Activated B cell treated with CpG ODN at 0.5 μM for 24 hours (primary cell): ENCODE data around the gene GNB3. TPM values are rescaled to one million over a fixed set of nuclear protein-coding genes. Genes with fewer than 3 reads are reported as not detected.

Experiments used
- ATAC-seq: fragments of 200-7000 bp; cut with Tn5 transposase; one replicate; pipeline ENCODE4 v1.10.0; 2021; ENCODE audit warnings: low read depth, mild to moderate bottlenecking, moderate library complexity
- CTCF ChIA-PET: fragments of 350-600 bp; sonication (Branson Sonifier 250); formaldehyde crosslinking; loops from one replicate; lab custom pipeline; 2021; ENCODE audit warnings: antibody characterized with exemption; lab: Charles Lee
- POLR2A ChIA-PET: fragments of 350-600 bp; sonication (Branson Sonifier 250); formaldehyde crosslinking; loops from one replicate; lab custom pipeline; 2021; ENCODE audit warnings: antibody characterized with exemption; lab: Charles Lee
- DNase-seq: peaks from one replicate; pipeline ENCODE4 v3.0.0; 2022
- H3K27ac Mint-ChIP-seq: one replicate; pipeline ENCODE4 v1.8.0; 2020; ENCODE audit warnings: mixed read lengths
- H3K27me3 Mint-ChIP-seq: one replicate; pipeline ENCODE4 v1.8.0; 2021; ENCODE audit warnings: mixed read lengths
- H3K36me3 Mint-ChIP-seq: one replicate; pipeline ENCODE4 v1.8.0; 2021; ENCODE audit warnings: low read depth, mixed read lengths
- H3K4me1 Mint-ChIP-seq: one replicate; pipeline ENCODE4 v1.8.0; 2021; ENCODE audit warnings: mixed read lengths
- H3K4me3 Mint-ChIP-seq: one replicate; pipeline ENCODE4 v1.8.0; 2020; ENCODE audit warnings: mild to moderate bottlenecking, mixed read lengths
- H3K9me3 Mint-ChIP-seq: one replicate; pipeline ENCODE4 v1.8.0; 2020; ENCODE audit warnings: mixed read lengths
- CTCF ChIP-seq: fragments of 200-600 bp; IDR thresholded peaks from one replicate; pipeline ENCODE4 v1.8.0; 2022; ENCODE audit warnings: antibody characterized with exemption, mild to moderate bottlenecking
- intact Hi-C: fragments of 100-400 bp; cut with micrococcal nuclease; formaldehyde crosslinking; loops from one replicate; pipeline ENCODE4 v1.15.1; 2024
- total RNA-seq: library from RNA; stranded (reverse); gene quantifications from 2 replicates; pipeline ENCODE4 v1.2.3, GENCODE V29; 2022

GNB3 gene
- total RNA-seq, 1 donor from 2014 or later, result 0.60 TPM

GRCh38 chr12:6796576-6796975 lies 44.1 kb upstream of the GNB3 start:
- Mint-ChIP-seq H3K27me3 (peaks cover 34% of the 10 kb centered on the region), H3K27ac (no peak overlapping the region), H3K36me3 (no peaks in the 10 kb centered on the region), H3K4me1 (peaks cover 19% of the 10 kb centered on the region), H3K9me3 (no peaks in the 10 kb centered on the region), H3K4me3 (no peak overlapping the region)
- ATAC-seq (no peak), DNase-seq (no peak)
- ChIA-PET CTCF (no interaction called here), POLR2A (interaction anchor here (0.6 kb wide), 1 partner anchor 12 kb away, joined by 3 read pairs; no protein-coding TSS in a partner anchor)
- TF ChIP-seq CTCF, result no peak
- intact Hi-C loops, result no loop called here

GRCh38 chr12:6799147-6799546 lies 41.6 kb upstream of the GNB3 start:
- Mint-ChIP-seq H3K9me3 (no peaks in the 10 kb centered on the region), H3K36me3 (no peaks in the 10 kb centered on the region), H3K27ac (no peak overlapping the region), H3K27me3 (peaks cover 30% of the 10 kb centered on the region), H3K4me1 (no peaks in the 10 kb centered on the region), H3K4me3 (no peak overlapping the region)
- ChIA-PET CTCF (no interaction called here), POLR2A (no interaction called here)
- no peak for TF ChIP-seq CTCF
- DNase-seq (no peak), ATAC-seq (no peak)
- intact Hi-C loops, result no loop called here

- intact Hi-C loops, result no loop called here
- H3K27me3 Mint-ChIP-seq, result peaks cover 2% of the 10 kb centered on the region
- CTCF ChIA-PET, result no interaction called here
- no peaks in the 10 kb centered on the region for H3K9me3 Mint-ChIP-seq
- DNase-seq (no peak), ATAC-seq (no peak)
- no peak overlapping the region for H3K4me3 Mint-ChIP-seq
- H3K36me3 Mint-ChIP-seq, result no peaks in the 10 kb centered on the region
- peaks cover 1% of the 10 kb centered on the region for H3K4me1 Mint-ChIP-seq
- no peak overlapping the region for H3K27ac Mint-ChIP-seq
- TF ChIP-seq CTCF, result no peak
- POLR2A ChIA-PET, result no interaction called here
Measured at GRCh38 chr12:6807170-6807569, 33.6 kb upstream of the GNB3 start.

GRCh38 chr12:6809056-6809455 lies 31.7 kb upstream of the GNB3 start:
- intact Hi-C loops, result no loop called here
- ATAC-seq (no peak), DNase-seq (no peak)
- Mint-ChIP-seq H3K4me3 (no peak overlapping the region), H3K9me3 (no peaks in the 10 kb centered on the region), H3K27ac (no peak overlapping the region), H3K36me3 (no peaks in the 10 kb centered on the region), H3K27me3 (peaks cover 1% of the 10 kb centered on the region), H3K4me1 (peaks cover 12% of the 10 kb centered on the region)
- CTCF ChIA-PET, result no interaction called here
- POLR2A ChIA-PET, result interaction anchor here (0.7 kb wide), 1 partner anchor 12 kb away, joined by 3 read pairs; no protein-coding TSS in a partner anchor
- no peak for TF ChIP-seq CTCF

- no peak for TF ChIP-seq CTCF
- ATAC-seq, result no peak
- H3K27me3 Mint-ChIP-seq, result no peaks in the 10 kb centered on the region
- no peak overlapping the region for H3K27ac Mint-ChIP-seq
- intact Hi-C loops, result no loop called here
- no peaks in the 10 kb centered on the region for H3K36me3 Mint-ChIP-seq
- no peak for DNase-seq
- ChIA-PET CTCF (interaction anchor here (1.2 kb wide), 1 partner anchor 44 kb away, joined by 3 read pairs; no protein-coding TSS in a partner anchor), POLR2A (no interaction called here)
- no peak overlapping the region for H3K4me3 Mint-ChIP-seq
- no peaks in the 10 kb centered on the region for H3K9me3 Mint-ChIP-seq
- peaks cover 12% of the 10 kb centered on the region for H3K4me1 Mint-ChIP-seq
Measured at GRCh38 chr12:6810758-6811157, 30.0 kb upstream of the GNB3 start.
